GM12891 (cell line): ENCODE measurements around the gene PRX.

Source experiments
- POLR2A ChIP-seq: IDR thresholded peaks from 2 replicates; pipeline ENCODE4 v1.6.1; 2011; ENCODE audit warnings: low read depth, low read length, control low read depth
- POLR2AphosphoS5 ChIP-seq: IDR thresholded peaks from 2 replicates; pipeline ENCODE4 v1.6.1; 2011; ENCODE audit warnings: low read depth, low read length, control low read depth
- TAF1 ChIP-seq: IDR thresholded peaks from 2 replicates; pipeline ENCODE4 v1.6.1; 2011; ENCODE audit warnings: low read depth, low read length, control low read depth

GRCh38 chr19:40423938-40424337, 10.8 kb upstream of the PRX start:
- TF ChIP-seq TAF1 (no peak), POLR2A (no peak), POLR2AphosphoS5 (no peak)
